ENCODE measurements around the gene TSPAN11. TPM values are rescaled to one million over a fixed set of nuclear protein-coding genes. Genes with fewer than 3 reads are reported as not detected.
"Not testable (repeated sequence)": the region's sequence is repeated elsewhere in the genome, so short reads cannot be mapped to it uniquely, and the experiment has no call there.

The TSPAN11 gene
- total and polyA plus RNA-seq, 2 donors (not counting 1 experiment from before 2014, with no cell fraction given) = not detected

DNA sequence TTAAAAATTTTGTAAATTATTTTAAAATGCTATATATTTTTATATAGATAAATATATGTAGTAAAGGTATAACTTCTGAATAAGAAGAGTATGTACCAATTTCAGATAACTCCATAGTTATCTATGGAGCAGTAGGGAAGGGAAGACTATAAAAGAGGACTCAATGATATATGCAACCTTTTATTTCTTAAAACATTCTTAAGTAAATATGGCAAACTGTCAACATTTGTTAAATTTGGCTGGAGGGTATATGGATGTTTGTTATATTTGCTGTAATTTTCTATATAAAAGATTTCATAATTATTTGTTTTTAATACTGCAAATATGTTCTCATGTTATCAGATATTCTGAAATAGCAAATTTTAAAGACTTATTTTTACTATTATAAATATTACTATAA lies 38.3 kb upstream of the TSPAN11 start:
- Mint-ChIP-seq H3K4me3 (no peak overlapping the region), H3K27ac (no peak overlapping the region), H3K27me3 (peaks cover 11% of the 10 kb centered on the region), H3K9me3 (ENCODE audit: insufficient read depth) (peaks cover 15% of the 10 kb centered on the region), H3K4me1 (no peaks in the 10 kb centered on the region)
- Histone ChIP-seq H3K27me3 (replicated peaks in 1 of 4; ENCODE audit: control extremely low read depth in 1 of 4, control insufficient read depth in 3 of 4, insufficient read depth in 4 of 4, low read length in 3 of 4) (no peaks in the 10 kb centered on the region), H2AFZ (ENCODE audit: insufficient read depth, low read depth, low read length, poor library complexity, severe bottlenecking) (no peak overlapping the region), H3K4me2 (replicated peaks; ENCODE audit: low read depth, low read length, poor library complexity, severe bottlenecking) (no peak overlapping the region), H3K27ac (ENCODE audit: low read length in 2 of 2) (no peak overlapping the region), H3K4me1 (ENCODE audit: control insufficient read depth in 2 of 2, insufficient read depth in 2 of 2, low read length in 2 of 2) (no peaks in the 10 kb centered on the region), H3K9ac (ENCODE audit: low read length) (no peak overlapping the region), H3K4me3 (ENCODE audit: control extremely low read depth in 1 of 5, extremely low read depth in 1 of 5, insufficient read depth in 1 of 5, low read depth in 2 of 5, low read length in 4 of 5) (no peak overlapping the region), H3K9me3 (ENCODE audit: control extremely low read depth in 1 of 3, control insufficient read depth in 2 of 3, insufficient read depth in 1 of 3, low read length in 2 of 3) (peaks cover 2 to 20% (median 17%) of the 10 kb centered on the region in 3 donors), H3K79me2 (ENCODE audit: control insufficient read depth, insufficient read depth, low read length) (no peaks in the 10 kb centered on the region), H4K20me1 (ENCODE audit: control insufficient read depth, insufficient read depth, low read length, poor library complexity, severe bottlenecking) (no peaks in the 10 kb centered on the region), H3K36me3 (replicated peaks in 1 of 2; ENCODE audit: control extremely low read depth in 1 of 2, control insufficient read depth in 1 of 2, extremely low read depth in 1 of 2, insufficient read depth in 2 of 2, low read length in 1 of 2) (no peaks in the 10 kb centered on the region)
- ChIA-PET CTCF (interaction anchor here (0.6 kb wide), 1 partner anchor 11 kb away, joined by 3 read pairs; no protein-coding TSS in a partner anchor), POLR2A (no interaction called here)
- intact Hi-C loops (cut with micrococcal nuclease) = no loop called here
- no peak for DNase-seq
- TF ChIP-seq EZH2 (IDR thresholded peaks at IDR 0.05; ENCODE audit: borderline replicate concordance, insufficient read depth, low read depth, low read length, poor library complexity, severe bottlenecking) = no peak
- TF ChIP-seq, protein P1, sequence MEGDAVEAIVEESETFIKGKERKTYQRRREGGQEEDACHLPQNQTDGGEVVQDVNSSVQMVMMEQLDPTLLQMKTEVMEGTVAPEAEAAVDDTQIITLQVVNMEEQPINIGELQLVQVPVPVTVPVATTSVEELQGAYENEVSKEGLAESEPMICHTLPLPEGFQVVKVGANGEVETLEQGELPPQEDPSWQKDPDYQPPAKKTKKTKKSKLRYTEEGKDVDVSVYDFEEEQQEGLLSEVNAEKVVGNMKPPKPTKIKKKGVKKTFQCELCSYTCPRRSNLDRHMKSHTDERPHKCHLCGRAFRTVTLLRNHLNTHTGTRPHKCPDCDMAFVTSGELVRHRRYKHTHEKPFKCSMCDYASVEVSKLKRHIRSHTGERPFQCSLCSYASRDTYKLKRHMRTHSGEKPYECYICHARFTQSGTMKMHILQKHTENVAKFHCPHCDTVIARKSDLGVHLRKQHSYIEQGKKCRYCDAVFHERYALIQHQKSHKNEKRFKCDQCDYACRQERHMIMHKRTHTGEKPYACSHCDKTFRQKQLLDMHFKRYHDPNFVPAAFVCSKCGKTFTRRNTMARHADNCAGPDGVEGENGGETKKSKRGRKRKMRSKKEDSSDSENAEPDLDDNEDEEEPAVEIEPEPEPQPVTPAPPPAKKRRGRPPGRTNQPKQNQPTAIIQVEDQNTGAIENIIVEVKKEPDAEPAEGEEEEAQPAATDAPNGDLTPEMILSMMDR (IDR thresholded peaks at IDR 0.05) = no peak
- ATAC-seq (ENCODE audit: low read depth) = no peak

DNA sequence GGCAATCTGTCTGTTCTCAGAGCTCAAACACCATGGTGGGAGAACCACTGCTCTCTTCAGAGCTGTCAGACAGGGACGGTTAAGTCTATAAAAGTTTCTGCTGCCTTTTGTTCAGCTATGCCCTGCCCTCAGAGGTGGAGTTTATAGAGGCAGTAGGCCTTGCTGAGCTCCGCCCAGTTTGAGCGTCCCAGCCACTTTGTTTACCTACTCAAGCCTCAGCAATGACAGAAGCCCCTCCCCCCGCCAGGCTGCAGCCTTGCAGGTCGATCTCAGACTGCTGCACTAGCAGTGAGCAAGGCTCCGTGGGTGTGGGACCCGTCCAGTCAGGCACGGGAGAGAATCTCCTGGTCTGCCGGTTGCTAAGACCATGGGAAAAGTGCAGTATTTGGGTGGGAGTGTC lies 32.0 kb upstream of the TSPAN11 start:
- H3K9me3 ChIP-seq (ENCODE audit: control extremely low read depth in 1 of 3, control insufficient read depth in 2 of 3, insufficient read depth in 1 of 3, low read length in 2 of 3); DNase-seq; H3K9ac ChIP-seq (ENCODE audit: low read length); H3K27ac Mint-ChIP-seq; H4K20me1 ChIP-seq (ENCODE audit: control insufficient read depth, insufficient read depth, low read length, poor library complexity, severe bottlenecking); H3K4me3 Mint-ChIP-seq; CTCF ChIA-PET; H3K4me2 ChIP-seq (replicated peaks; ENCODE audit: low read depth, low read length, poor library complexity, severe bottlenecking); H3K36me3 ChIP-seq (replicated peaks in 1 of 2; ENCODE audit: control extremely low read depth in 1 of 2, control insufficient read depth in 1 of 2, extremely low read depth in 1 of 2, insufficient read depth in 2 of 2, low read length in 1 of 2); ATAC-seq (ENCODE audit: low read depth); H3K9me3 Mint-ChIP-seq (ENCODE audit: insufficient read depth); H3K4me1 ChIP-seq (ENCODE audit: control insufficient read depth in 2 of 2, insufficient read depth in 2 of 2, low read length in 2 of 2); H3K27ac ChIP-seq (ENCODE audit: low read length in 2 of 2); H2AFZ ChIP-seq (ENCODE audit: insufficient read depth, low read depth, low read length, poor library complexity, severe bottlenecking); H3K4me1 Mint-ChIP-seq; H3K4me3 ChIP-seq (ENCODE audit: control extremely low read depth in 1 of 5, extremely low read depth in 1 of 5, insufficient read depth in 1 of 5, low read depth in 2 of 5, low read length in 4 of 5); H3K79me2 ChIP-seq (ENCODE audit: control insufficient read depth, insufficient read depth, low read length); POLR2A ChIA-PET; intact Hi-C loops (cut with micrococcal nuclease): not testable (repeated sequence)
- WGBS (ENCODE audit: insufficient coverage) = 78% methylated on average over 8 of the region's 9 CpGs
- H3K27me3 Mint-ChIP-seq = peaks cover 26% of the 10 kb centered on the region
- peaks cover 0 to 12% (median 4%) of the 10 kb centered on the region in 4 experiments for H3K27me3 ChIP-seq (replicated peaks in 1 of 4; ENCODE audit: control extremely low read depth in 1 of 4, control insufficient read depth in 3 of 4, insufficient read depth in 4 of 4, low read length in 3 of 4)
